ENCODE data around the gene THOC7. TPM values are rescaled to one million over a fixed set of nuclear protein-coding genes. Genes with fewer than 3 reads are reported as not detected.

THOC7 gene
- total and polyA plus RNA-seq, 8 donors = 27.8 to 189 (median 82.8) TPM

DNA sequence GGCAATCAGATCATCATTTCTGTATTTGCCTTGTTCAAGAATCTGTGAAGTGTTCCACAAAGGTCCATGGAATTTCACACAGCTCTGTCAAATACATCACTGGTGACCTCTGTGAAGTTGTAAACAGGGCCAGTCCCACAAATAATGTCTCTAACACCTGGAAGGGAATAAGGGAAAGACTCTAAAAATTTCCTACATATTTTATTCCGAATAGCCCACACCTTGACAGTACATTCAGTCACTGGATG lies 44.5 kb downstream of the THOC7 start, which contains the start of gene C3orf49:
C3orf49 (plus strand) TSS at position 149 of the 248 bp plus-strand sequence. CDS start 173 bp downstream, outside the sequence.
- no peaks in the 10 kb centered on the region for H3K27me3 ChIP-seq
- no peaks in the 10 kb centered on the region for H3K36me3 ChIP-seq
- H3K4me3 ChIP-seq = no peak within 1 kb of the TSS
- TF ChIP-seq, protein P1, sequence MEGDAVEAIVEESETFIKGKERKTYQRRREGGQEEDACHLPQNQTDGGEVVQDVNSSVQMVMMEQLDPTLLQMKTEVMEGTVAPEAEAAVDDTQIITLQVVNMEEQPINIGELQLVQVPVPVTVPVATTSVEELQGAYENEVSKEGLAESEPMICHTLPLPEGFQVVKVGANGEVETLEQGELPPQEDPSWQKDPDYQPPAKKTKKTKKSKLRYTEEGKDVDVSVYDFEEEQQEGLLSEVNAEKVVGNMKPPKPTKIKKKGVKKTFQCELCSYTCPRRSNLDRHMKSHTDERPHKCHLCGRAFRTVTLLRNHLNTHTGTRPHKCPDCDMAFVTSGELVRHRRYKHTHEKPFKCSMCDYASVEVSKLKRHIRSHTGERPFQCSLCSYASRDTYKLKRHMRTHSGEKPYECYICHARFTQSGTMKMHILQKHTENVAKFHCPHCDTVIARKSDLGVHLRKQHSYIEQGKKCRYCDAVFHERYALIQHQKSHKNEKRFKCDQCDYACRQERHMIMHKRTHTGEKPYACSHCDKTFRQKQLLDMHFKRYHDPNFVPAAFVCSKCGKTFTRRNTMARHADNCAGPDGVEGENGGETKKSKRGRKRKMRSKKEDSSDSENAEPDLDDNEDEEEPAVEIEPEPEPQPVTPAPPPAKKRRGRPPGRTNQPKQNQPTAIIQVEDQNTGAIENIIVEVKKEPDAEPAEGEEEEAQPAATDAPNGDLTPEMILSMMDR (IDR thresholded peaks at IDR 0.05) = no peak
- TF ChIP-seq EP300 (IDR thresholded peaks at IDR 0.05) (no peak), POLR2AphosphoS5 (IDR thresholded peaks at IDR 0.05) (no peak), POLR2A (IDR thresholded peaks at IDR 0.05) (no peak)
- H3K9me3 ChIP-seq = no peaks in the 10 kb centered on the region
- no peak for DNase-seq
- H3K4me1 ChIP-seq = peaks cover 0 to 7% (median 2%) of the 10 kb centered on the region in 4 donors
- intact Hi-C loops (cut with DNase I; ENCODE audit: low total_unique reads) = loop anchor here (5.0 kb wide), 1 partner anchor 467 kb away; no protein-coding TSS in a partner anchor
- WGBS, 5 donors = 76 to 100% (median 95%) methylated on average over 1 of the region's 1 CpG
- no peak within 1 kb of the TSS for H3K27ac ChIP-seq

DNA sequence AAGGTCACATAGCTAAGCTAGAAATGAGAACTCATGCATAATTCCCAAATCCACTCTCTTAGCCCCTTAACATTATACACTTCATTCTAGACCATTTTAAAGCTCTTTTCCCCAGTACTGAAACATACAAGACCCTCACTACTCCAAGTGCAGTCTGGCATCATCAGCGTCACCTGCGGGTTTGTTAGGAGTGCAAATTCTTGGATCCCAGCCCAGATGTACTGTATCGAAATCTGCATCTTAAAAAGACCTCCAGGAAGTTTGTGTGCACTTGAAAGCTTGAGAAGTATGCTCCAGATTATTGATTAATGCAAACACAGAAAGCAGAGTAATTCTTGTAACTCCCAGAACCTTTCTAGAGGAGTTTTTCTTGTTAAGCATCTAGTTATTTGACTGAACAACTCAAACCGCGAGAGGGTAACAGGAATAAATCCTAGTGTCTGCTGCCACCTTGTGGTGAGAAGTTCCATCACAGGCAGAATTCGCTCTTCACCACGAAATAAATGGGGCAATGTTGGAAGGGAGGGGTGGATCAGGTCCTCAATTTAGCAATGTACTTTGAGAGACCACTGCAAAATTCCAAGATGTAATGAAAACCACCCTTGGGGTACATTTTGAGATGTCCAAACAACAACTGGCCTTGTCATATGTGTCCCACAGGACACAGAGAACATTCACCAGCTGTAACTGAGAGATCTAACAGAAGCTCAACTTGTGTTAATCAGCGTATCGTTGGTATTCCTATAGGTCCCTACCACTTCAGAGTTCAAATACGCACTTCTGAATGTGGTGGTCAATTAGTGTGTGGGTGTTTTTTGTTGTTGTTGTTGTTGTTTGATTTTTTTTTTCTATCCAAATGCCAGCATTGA lies 45.1 kb downstream of the THOC7 start:
- H3K9me3 ChIP-seq = no peaks in the 10 kb centered on the region
- intact Hi-C loops (cut with DNase I; ENCODE audit: low total_unique reads) = loop anchor here (5.0 kb wide), 1 partner anchor 466 kb away; no protein-coding TSS in a partner anchor
- no peak overlapping the region for H3K4me3 ChIP-seq
- no peaks in the 10 kb centered on the region for H3K27me3 ChIP-seq
- no peaks in the 10 kb centered on the region for H3K36me3 ChIP-seq
- peak; percentile 70 to 84 for DNase-seq
- peaks cover 0 to 7% (median 2%) of the 10 kb centered on the region in 4 donors for H3K4me1 ChIP-seq
- no peak overlapping the region for H3K27ac ChIP-seq
- TF ChIP-seq, protein P1 (IDR thresholded peaks at IDR 0.05) = peak in 6 of 7 experiments; percentile 27 to 82 (median 80)
- TF ChIP-seq EP300 (IDR thresholded peaks at IDR 0.05) = no peak
- WGBS, 5 donors = 27 to 30% (median 28%) methylated on average over 10 of the region's 10 CpGs

DNA sequence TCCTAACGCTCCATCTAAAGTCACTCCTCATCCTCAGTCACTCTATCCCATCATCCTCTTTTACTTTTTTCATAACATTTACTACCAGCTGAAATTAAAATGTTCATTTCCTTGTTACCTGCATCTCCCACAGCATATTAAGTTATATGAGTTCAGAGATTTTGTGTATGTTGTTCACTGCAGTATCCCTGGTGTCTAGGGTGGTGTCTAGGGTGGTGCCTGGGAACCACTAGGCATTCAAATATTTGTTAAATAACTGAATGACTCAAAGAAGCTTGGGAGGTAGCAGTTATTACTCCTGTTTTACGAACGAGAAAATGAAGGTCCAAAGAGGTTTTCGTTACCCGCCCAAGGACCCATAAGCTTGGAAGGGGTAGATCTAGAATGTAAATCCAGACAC lies 46.4 kb downstream of the THOC7 start:
- DNase-seq = no peak
- 89 to 95% (median 90%) methylated on average over 5 of the region's 5 CpGs for WGBS, 5 donors
- intact Hi-C loops (cut with DNase I; ENCODE audit: low total_unique reads) = loop anchor here (5.0 kb wide), 1 partner anchor 465 kb away; no protein-coding TSS in a partner anchor

DNA sequence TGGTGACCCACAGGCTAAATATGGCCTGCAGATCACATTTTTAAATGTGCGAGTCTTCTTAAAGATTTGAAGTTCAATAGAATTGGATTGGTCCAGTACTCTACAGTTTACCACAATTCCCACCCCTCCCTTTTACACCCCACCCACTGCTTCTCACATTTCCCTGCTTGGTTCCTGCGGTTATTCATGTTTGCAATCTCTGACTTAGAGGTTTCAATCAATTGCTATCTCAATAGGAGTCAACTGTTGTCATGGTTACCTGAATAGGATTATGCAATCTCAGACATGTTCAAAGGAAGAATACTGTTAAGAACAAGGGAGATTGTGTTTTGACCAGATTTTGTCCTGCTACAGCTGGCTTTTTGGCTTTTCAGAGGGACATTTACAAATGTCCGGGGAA lies 49.4 kb downstream of the THOC7 start:
- H3K27me3 ChIP-seq = no peaks in the 10 kb centered on the region
- TF ChIP-seq, protein P1 (IDR thresholded peaks at IDR 0.05) = no peak
- no peak for TF ChIP-seq POLR2A (IDR thresholded peaks at IDR 0.05)
- TF ChIP-seq EP300 (IDR thresholded peaks at IDR 0.05) = no peak
- TF ChIP-seq POLR2AphosphoS5 (IDR thresholded peaks at IDR 0.05) = no peak
- peaks cover 0 to 7% (median 2%) of the 10 kb centered on the region in 4 donors for H3K4me1 ChIP-seq
- intact Hi-C loops (cut with DNase I; ENCODE audit: low total_unique reads) = no loop called here
- 58 to 74% (median 70%) methylated on average over 3 of the region's 3 CpGs for WGBS, 5 donors
- H3K36me3 ChIP-seq = no peaks in the 10 kb centered on the region
- no peaks in the 10 kb centered on the region for H3K9me3 ChIP-seq
- no peak overlapping the region for H3K4me3 ChIP-seq
- no peak overlapping the region for H3K27ac ChIP-seq
- peak in 1 of 2 donors; percentile 17 for DNase-seq

More for the DNA sequence above, 46.4 kb downstream of the THOC7 start:
- TF ChIP-seq, protein P1 (IDR thresholded peaks at IDR 0.05) = no peak
- TF ChIP-seq POLR2AphosphoS5 (IDR thresholded peaks at IDR 0.05) = no peak
- no peak for TF ChIP-seq POLR2A (IDR thresholded peaks at IDR 0.05)
- no peak for TF ChIP-seq EP300 (IDR thresholded peaks at IDR 0.05)
- Histone ChIP-seq H3K36me3 (no peaks in the 10 kb centered on the region), H3K4me1 (peaks cover 0 to 7% (median 2%) of the 10 kb centered on the region in 4 donors), H3K4me3 (no peak overlapping the region), H3K27me3 (no peaks in the 10 kb centered on the region), H3K27ac (no peak overlapping the region), H3K9me3 (no peaks in the 10 kb centered on the region)

All from stomach (tissue), 9 donors.